ENCODE results near the gene UPF1. TPM values are rescaled to one million over a fixed set of nuclear protein-coding genes. Genes with fewer than 3 reads are reported as not detected.

UPF1 gene
- total RNA-seq, 1 donor from 2014 or later, result 51.6 TPM

GRCh38 chr19:18870531-18871172, 38.9 kb downstream of the UPF1 start:
- DNase-seq (ENCODE audit: low read depth in 2 of 2), result no peak

GRCh38 chr19:18871543-18871942, 39.8 kb downstream of the UPF1 start:
- no peak for DNase-seq (ENCODE audit: low read depth in 2 of 2)

GRCh38 chr19:18875726-18876125, 44.0 kb downstream of the UPF1 start:
- no peak for DNase-seq (ENCODE audit: low read depth in 2 of 2)

- DNase-seq (ENCODE audit: low read depth in 2 of 2), result no peak
Observed at GRCh38 chr19:18876865-18877264, 45.1 kb downstream of the UPF1 start.

- DNase-seq (ENCODE audit: low read depth in 2 of 2), result no peak
Observed at GRCh38 chr19:18878058-18878797, 46.5 kb downstream of the UPF1 start.

GRCh38 chr19:18878858-18879578, 47.3 kb downstream of the UPF1 start:
- DNase-seq (ENCODE audit: low read depth in 2 of 2), result no peak

GRCh38 chr19:18879579-18880373, 48.0 kb downstream of the UPF1 start:
- peak; percentile 31 to 32 for DNase-seq (ENCODE audit: low read depth in 2 of 2)

GRCh38 chr19:18881491-18881890, 49.7 kb downstream of the UPF1 start:
- no peak for DNase-seq (ENCODE audit: low read depth in 2 of 2)

- DNase-seq (ENCODE audit: low read depth in 2 of 2), result no peak
Observed at GRCh38 chr19:18883526-18884304, 52.0 kb downstream of the UPF1 start.

- DNase-seq (ENCODE audit: low read depth in 2 of 2), result no peak
Observed at GRCh38 chr19:18886972-18887371, 55.2 kb downstream of the UPF1 start.

GRCh38 chr19:18889949-18890745, 58.4 kb downstream of the UPF1 start:
- DNase-seq (ENCODE audit: low read depth in 2 of 2), result no peak

GRCh38 chr19:18893587-18894253, 62.0 kb downstream of the UPF1 start:
- no peak for DNase-seq (ENCODE audit: low read depth in 2 of 2)

- DNase-seq (ENCODE audit: low read depth in 2 of 2), result peak in 1 of 2 donors; percentile 34
Observed at GRCh38 chr19:18894254-18895037, 62.7 kb downstream of the UPF1 start.

GRCh38 chr19:18895038-18895823, 63.5 kb downstream of the UPF1 start:
- DNase-seq (ENCODE audit: low read depth in 2 of 2), result peak; percentile 47 to 63

- DNase-seq (ENCODE audit: low read depth in 2 of 2), result peak in 1 of 2 donors; percentile 56
Observed at GRCh38 chr19:18895824-18896341, 64.1 kb downstream of the UPF1 start, which contains the start of gene CERS1. Gene CERS1 (minus strand): TSS chr19:18896158. CDS start chr19:18896072, 86 bp downstream.

GRCh38 chr19:18896421-18896841, 64.7 kb downstream of the UPF1 start:
- no peak for DNase-seq (ENCODE audit: low read depth in 2 of 2)
